Measurements from ENCODE around the gene TRMT61A.

TRMT61A gene

DNA sequence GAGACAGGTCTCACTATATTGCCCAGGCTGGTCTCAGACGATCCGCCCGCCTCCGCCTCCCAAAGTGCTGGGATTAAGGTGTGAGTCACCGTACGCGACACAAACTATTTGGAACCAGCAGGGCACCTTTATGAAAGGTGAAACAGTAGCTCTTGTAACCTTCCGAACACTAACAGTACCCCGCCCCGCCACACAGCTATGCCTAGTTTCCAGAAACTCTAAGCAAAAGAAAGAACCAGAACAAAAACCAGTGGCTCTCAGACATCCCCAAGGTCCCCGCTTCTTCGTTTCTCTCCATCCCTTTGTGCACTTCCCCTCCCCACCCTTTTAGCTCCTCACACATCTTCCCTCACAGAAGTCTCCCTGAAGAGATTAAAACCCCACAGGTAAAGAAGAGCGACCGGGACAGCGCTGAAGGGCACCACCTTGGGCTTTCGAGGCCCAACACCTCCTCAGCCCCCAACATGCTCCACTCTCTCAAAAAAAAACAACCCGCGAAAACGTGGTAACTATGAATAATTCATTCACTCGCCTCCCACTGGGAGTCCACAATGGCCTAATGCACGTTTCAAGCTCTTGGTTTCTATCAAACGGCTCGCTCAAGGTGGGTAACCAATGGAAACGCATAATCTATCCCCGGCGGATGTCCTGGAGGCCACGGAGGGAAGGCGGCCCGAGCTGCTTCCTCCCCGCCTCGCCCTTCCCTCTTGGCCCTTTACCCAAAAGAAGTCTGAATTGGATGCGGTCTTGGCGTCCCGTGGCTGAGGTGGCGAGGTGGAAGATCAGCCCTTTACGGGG is 32.6 kb downstream of the TRMT61A start:
- peak; percentile 67 for FAIRE-seq
- DNase-seq (ENCODE audit: insufficient read length, low spot score) = peak; percentile 66

DNA sequence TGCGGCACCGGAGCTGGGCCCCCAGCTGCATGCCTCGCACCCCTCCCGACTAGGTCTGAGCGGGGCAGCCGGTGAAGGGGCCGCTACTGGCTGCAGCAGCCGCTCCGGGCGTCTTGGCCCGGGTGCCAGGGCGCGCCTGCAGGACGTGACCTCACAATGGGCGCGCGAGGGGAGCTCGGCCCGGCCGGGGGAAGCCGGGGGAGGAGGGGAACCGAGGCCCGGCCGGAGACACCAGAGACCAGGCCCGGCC is 33.1 kb downstream of the TRMT61A start:
- no peak for DNase-seq (ENCODE audit: insufficient read length, low spot score)
- FAIRE-seq = no peak

- FAIRE-seq (peak; percentile 74), DNase-seq (ENCODE audit: insufficient read length, low spot score) (peak; percentile 95)
Measured at GRCh38 chr14:103562429-103563225, 33.6 kb downstream of the TRMT61A start, which contains the start of the genes BAG5 and COA8. BAG5 (minus strand) TSS chr14:103562657; CDS start chr14:103561164, 1,493 bp downstream. COA8 (plus strand) TSS chr14:103562960; CDS start chr14:103563002, 42 bp downstream.

DNA sequence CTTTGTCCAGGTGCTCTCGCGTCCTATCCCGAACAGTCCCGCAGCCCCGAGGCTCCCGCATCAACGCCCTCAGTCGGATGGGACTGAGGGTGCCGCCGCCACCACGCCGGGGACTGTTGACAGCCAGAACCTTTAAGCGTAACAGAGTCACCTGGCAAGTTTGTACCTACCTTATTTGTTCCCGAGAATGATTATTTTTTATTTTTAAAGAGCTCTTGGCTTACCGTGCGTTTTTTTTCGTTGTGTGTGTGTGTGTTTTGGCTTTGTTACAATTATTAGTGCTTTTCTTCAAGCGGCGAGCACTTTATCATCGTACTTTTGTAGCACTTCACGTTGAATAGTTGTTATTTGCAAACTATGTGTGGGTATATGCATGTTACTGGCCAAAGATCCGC is 34.2 kb downstream of the TRMT61A start:
- FAIRE-seq = peak; percentile 11
- no peak for DNase-seq (ENCODE audit: insufficient read length, low spot score)

DNA sequence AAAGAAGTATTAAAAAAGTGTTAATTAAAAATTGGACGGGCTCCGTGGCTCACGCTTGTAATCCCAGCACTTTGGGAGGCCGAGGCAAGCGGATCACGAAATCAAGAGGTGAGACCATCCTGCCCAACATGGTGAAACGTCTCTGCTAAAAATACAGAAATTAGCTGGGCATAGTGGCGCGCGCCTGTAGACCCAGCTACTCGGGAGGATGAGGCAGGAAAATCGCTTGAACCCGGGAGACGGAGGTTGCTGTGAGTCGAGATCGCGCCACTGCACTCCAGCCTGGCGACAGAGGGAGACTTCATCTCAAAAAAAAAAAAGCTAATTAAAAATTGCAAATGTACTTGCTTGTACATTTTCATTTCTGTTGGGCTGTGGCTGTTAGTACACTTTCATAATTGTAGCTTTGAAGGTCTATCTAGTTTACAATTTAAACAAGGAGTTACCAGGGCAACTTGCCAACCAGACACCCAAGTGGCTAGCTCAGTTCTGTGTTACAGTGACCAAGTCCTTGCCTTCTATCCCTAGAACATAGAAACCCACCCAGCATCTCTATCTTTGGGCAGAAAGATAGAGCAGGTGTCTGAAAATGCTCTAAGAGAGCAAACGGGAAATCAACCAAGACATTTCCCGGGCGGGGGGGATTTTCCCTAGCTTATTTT is 35.0 kb downstream of the TRMT61A start:
- DNase-seq (ENCODE audit: insufficient read length, low spot score) = no peak
- FAIRE-seq = no peak

DNA sequence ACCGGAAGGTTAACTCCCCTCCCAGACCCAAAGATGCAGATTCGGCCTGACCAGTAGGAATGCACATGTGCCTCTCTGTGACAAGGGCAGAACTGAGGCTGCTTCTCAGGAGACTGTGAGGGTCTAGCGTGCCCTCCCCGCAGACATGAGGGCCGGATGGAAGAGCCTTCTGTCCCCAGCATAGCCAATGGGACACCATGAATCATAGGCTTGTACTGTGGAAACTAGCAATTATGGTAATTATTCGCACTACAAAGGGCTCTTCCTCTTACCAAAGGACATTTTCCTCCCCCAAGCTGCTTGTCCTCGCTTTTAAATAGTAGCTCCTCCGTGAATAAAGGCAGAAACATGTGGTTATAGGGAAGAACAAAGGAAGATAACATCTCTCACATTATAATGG is 40.0 kb downstream of the TRMT61A start:
- DNase-seq (ENCODE audit: insufficient read length, low spot score) = no peak
- no peak for FAIRE-seq

DNA sequence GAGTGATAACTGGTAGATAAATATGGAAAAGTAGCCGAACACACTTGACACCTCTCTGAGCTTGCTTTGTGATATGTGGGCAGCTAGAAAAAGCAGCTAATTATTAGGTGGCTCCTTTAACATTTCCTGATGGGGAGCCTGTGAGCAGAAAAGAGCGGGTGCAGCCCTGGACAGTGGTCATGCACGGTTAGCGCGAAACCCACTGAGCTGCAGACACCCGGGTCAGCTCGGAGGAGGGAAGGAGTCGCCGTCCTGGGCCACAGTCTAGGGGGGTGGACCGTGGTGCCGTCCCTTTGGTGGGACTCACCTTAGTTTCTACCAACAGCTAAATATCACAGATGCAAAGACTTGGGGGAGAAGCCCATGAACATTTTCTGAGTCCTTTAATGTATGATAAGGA is 40.4 kb downstream of the TRMT61A start:
- no peak for FAIRE-seq
- no peak for DNase-seq (ENCODE audit: insufficient read length, low spot score)

DNA sequence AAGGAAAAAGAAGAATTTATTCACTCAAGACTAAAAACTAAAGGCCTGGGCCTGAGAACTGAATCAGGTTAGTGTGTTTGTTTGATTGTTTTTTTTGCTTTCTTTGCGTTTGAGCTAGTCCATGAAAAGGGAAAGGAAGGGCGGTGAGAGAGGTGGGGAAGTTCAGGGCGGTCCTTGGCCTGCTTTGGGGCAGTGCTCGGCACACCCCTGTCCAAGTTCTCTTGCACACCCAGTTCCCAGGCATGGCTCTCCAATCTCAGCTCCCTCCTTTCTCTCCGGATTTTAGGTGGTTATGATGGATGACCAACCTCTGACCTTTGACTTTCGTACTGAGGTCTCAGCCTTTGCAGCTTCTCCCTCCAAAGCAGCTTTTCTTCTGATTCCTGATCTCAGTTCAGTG is 45.1 kb downstream of the TRMT61A start:
- DNase-seq (ENCODE audit: insufficient read length, low spot score) = no peak
- no peak for FAIRE-seq

GRCh38 chr14:103574707-103575285 is 45.8 kb downstream of the TRMT61A start:
- no peak for FAIRE-seq

GRCh38 chr14:103576371-103577024 is 47.5 kb downstream of the TRMT61A start:
- no peak for DNase-seq (ENCODE audit: insufficient read length, low spot score)
- FAIRE-seq = no peak

More at GRCh38 chr14:103574707-103575285, 45.8 kb downstream of the TRMT61A start:
- no peak for DNase-seq (ENCODE audit: insufficient read length, low spot score)

GRCh38 chr14:103578401-103579075 is 49.5 kb downstream of the TRMT61A start:
- FAIRE-seq = no peak
- no peak for DNase-seq (ENCODE audit: insufficient read length, low spot score)

- FAIRE-seq = no peak
Measured at GRCh38 chr14:103581206-103581605, 52.2 kb downstream of the TRMT61A start.

GRCh38 chr14:103581954-103582703 is 53.1 kb downstream of the TRMT61A start:
- no peak for DNase-seq (ENCODE audit: insufficient read length, low spot score)
- FAIRE-seq = no peak

More at GRCh38 chr14:103581206-103581605, 52.2 kb downstream of the TRMT61A start:
- no peak for DNase-seq (ENCODE audit: insufficient read length, low spot score)

GRCh38 chr14:103584326-103584915 is 55.4 kb downstream of the TRMT61A start:
- DNase-seq (ENCODE audit: insufficient read length, low spot score) (no peak), FAIRE-seq (no peak)

Data from GM19239 (cell line).